Measurements from ENCODE around the gene ESPNL. TPM values are rescaled to one million over a fixed set of nuclear protein-coding genes. Genes with fewer than 3 reads are reported as not detected.

Gene ESPNL
- total RNA-seq, 1 donor from 2014 or later: not detected

- peak; percentile 43 for DNase-seq (ENCODE audit: low spot score)
Measured at GRCh38 chr2:238097201-238097987, 2.7 kb upstream of the ESPNL start.

GRCh38 chr2:238097988-238098871 is 1.9 kb upstream of the ESPNL start:
- peak; percentile 87 for ATAC-seq
- intact Hi-C loops (cut with DNase I): no loop called here
- DNase-seq (ENCODE audit: low spot score): peak; percentile 76

More at GRCh38 chr2:238097201-238097987, 2.7 kb upstream of the ESPNL start:
- ATAC-seq: no peak
- intact Hi-C loops (cut with DNase I): no loop called here

GRCh38 chr2:238098901-238099713 is 1.0 kb upstream of the ESPNL start:
- ATAC-seq (no peak), DNase-seq (ENCODE audit: low spot score) (peak; percentile 60)
- intact Hi-C loops (cut with DNase I): no loop called here

GRCh38 chr2:238099714-238100048 is 459 bp upstream of the ESPNL start:
- no peak for ATAC-seq
- intact Hi-C loops (cut with DNase I): no loop called here
- peak; percentile 49 for DNase-seq (ENCODE audit: low spot score)

GRCh38 chr2:238100821-238101771 is 956 bp downstream of the ESPNL start:
- ATAC-seq: no peak
- intact Hi-C loops (cut with DNase I): no loop called here
- peak; percentile 50 for DNase-seq (ENCODE audit: low spot score)

- no peak for ATAC-seq
- DNase-seq (ENCODE audit: low spot score): peak; percentile 53
- intact Hi-C loops (cut with DNase I): no loop called here
Measured at GRCh38 chr2:238101891-238102841, 2.0 kb downstream of the ESPNL start.

- intact Hi-C loops (cut with DNase I): no loop called here
- DNase-seq (ENCODE audit: low spot score): peak; percentile 35
- no peak for ATAC-seq
Measured at GRCh38 chr2:238102865-238103264, 2.7 kb downstream of the ESPNL start.

GRCh38 chr2:238103465-238104225 is 3.5 kb downstream of the ESPNL start:
- ATAC-seq: no peak
- intact Hi-C loops (cut with DNase I): no loop called here
- peak; percentile 50 for DNase-seq (ENCODE audit: low spot score)

- DNase-seq (ENCODE audit: low spot score): peak; percentile 49
Measured at GRCh38 chr2:238104226-238104690, 4.1 kb downstream of the ESPNL start.

GRCh38 chr2:238104691-238105371 is 4.7 kb downstream of the ESPNL start:
- no peak for ATAC-seq
- peak; percentile 53 for DNase-seq (ENCODE audit: low spot score)
- intact Hi-C loops (cut with DNase I): no loop called here

More at GRCh38 chr2:238104226-238104690, 4.1 kb downstream of the ESPNL start:
- intact Hi-C loops (cut with DNase I): no loop called here
- ATAC-seq: no peak

GRCh38 chr2:238105506-238106338 is 5.6 kb downstream of the ESPNL start:
- intact Hi-C loops (cut with DNase I): no loop called here
- ATAC-seq (no peak), DNase-seq (ENCODE audit: low spot score) (peak; percentile 45)

- intact Hi-C loops (cut with DNase I): no loop called here
- DNase-seq (ENCODE audit: low spot score) (peak; percentile 39), ATAC-seq (no peak)
Measured at GRCh38 chr2:238106339-238106697, 6.2 kb downstream of the ESPNL start.

GRCh38 chr2:238106698-238107524 is 6.8 kb downstream of the ESPNL start:
- no peak for ATAC-seq
- intact Hi-C loops (cut with DNase I): no loop called here
- peak; percentile 53 for DNase-seq (ENCODE audit: low spot score)

Data from sciatic nerve (tissue), 2 donors.